ENCODE measurements around the gene MGAT5B. TPM values are rescaled to one million over a fixed set of nuclear protein-coding genes. Genes with fewer than 3 reads are reported as not detected.

The MGAT5B gene
- total RNA-seq, 4 donors from 2014 or later: 0.12 to 0.63 TPM; not detected in 2

- TF ChIP-seq, protein P1, sequence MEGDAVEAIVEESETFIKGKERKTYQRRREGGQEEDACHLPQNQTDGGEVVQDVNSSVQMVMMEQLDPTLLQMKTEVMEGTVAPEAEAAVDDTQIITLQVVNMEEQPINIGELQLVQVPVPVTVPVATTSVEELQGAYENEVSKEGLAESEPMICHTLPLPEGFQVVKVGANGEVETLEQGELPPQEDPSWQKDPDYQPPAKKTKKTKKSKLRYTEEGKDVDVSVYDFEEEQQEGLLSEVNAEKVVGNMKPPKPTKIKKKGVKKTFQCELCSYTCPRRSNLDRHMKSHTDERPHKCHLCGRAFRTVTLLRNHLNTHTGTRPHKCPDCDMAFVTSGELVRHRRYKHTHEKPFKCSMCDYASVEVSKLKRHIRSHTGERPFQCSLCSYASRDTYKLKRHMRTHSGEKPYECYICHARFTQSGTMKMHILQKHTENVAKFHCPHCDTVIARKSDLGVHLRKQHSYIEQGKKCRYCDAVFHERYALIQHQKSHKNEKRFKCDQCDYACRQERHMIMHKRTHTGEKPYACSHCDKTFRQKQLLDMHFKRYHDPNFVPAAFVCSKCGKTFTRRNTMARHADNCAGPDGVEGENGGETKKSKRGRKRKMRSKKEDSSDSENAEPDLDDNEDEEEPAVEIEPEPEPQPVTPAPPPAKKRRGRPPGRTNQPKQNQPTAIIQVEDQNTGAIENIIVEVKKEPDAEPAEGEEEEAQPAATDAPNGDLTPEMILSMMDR (IDR thresholded peaks at IDR 0.05): no peak
- no peak for DNase-seq (ENCODE audit: low spot score)
- ATAC-seq (ENCODE audit: low FRiP score): no peak
These were observed 113.5 kb downstream of the MGAT5B start for GRCh38 chr17:76981545-76982295.

- TF ChIP-seq, protein P1 (IDR thresholded peaks at IDR 0.05): no peak
- DNase-seq (ENCODE audit: low spot score) (no peak), ATAC-seq (ENCODE audit: low FRiP score) (no peak)
These were observed 114.3 kb downstream of the MGAT5B start for GRCh38 chr17:76982408-76983074.

DNA sequence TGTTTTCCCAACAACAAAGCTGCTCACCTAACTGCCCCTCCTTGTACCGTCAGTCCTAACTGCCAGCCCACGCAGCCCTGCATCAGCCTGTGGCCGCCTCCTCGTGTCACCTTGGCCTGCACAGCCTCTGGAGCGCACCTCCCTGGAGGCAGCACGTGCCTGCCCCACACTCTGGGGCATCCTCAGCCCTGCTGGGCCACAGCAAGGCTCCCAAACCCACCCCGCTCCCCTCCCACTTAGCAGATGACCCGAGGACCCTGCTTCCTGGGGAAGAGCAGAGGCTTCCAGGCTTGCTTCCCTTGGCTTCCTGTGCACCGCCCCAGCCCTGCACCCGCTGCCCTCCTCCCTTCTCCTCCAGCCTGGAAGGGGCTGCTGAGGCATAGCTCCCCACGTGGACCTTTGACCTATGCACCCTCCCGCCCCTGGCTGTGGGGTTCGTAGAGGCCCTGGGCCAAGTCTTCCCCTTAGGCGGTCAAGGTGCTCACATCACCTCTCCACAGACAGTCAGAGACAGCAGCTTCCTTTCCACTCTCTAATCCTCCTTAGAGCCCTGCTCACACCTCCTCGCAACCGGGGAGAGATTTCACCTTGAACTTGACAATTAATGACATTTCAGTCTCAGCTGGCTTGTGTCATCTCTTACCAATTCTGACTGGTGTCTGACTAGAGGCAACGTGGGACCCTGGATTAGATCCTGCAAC, 115.0 kb downstream of the MGAT5B start:
- ATAC-seq (ENCODE audit: low FRiP score) (no peak), DNase-seq (ENCODE audit: low spot score) (no peak)
- TF ChIP-seq, protein P1 (IDR thresholded peaks at IDR 0.05): no peak

GRCh38 chr17:76986365-76986764, 118.2 kb downstream of the MGAT5B start:
- ATAC-seq (ENCODE audit: low FRiP score) (no peak), DNase-seq (ENCODE audit: low spot score) (no peak)
- TF ChIP-seq, protein P1 (IDR thresholded peaks at IDR 0.05): no peak

DNA sequence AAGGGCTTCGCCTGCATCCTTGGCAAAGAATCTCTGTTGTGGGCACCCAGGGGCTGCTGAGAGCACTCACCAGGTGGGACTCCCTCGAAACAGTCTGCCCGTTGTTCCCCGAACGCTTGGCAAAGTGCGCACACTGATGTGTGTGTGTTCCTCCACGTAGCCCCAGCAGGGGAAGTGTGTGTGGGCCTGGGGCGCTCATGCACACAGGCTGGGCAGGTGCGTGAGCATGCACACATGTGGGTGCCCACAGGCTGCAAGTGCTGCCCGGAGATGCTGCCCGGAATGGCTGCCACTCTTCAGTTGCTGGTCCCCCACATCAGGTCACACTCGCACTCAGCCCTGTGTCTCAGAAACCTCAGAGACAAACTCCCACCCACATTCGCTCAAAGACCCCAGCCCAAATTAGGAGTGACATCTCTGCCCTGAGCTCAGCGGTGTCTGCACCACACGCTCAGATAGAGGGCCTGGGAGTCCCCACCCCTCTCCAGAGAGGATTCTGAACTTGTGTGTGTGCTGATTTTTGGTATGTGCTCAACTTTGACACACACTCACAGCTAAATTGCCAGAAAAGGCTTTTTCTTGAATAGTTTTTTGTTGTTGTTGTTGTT, 119.4 kb downstream of the MGAT5B start:
- TF ChIP-seq, protein P1 (IDR thresholded peaks at IDR 0.05): no peak
- ATAC-seq (ENCODE audit: low FRiP score): no peak

GRCh38 chr17:76988796-76989195, 120.6 kb downstream of the MGAT5B start:
- ATAC-seq (ENCODE audit: low FRiP score) (no peak), DNase-seq (ENCODE audit: low spot score) (no peak)
- TF ChIP-seq, protein P1 (IDR thresholded peaks at IDR 0.05): no peak

More for the DNA sequence above, 119.4 kb downstream of the MGAT5B start:
- DNase-seq (ENCODE audit: low spot score): no peak

All from omental fat pad (tissue), 4 donors.